ENCODE measurements around the gene SND1. TPM values are rescaled to one million over a fixed set of nuclear protein-coding genes. Genes with fewer than 3 reads are reported as not detected.
"Not testable (repeated sequence)": the region's sequence is repeated elsewhere in the genome, so short reads cannot be mapped to it uniquely, and the experiment has no call there.

SND1 gene
- total and polyA plus RNA-seq, 5 donors from 2014 or later: 84.4 to 121 (median 86.9) TPM

DNA sequence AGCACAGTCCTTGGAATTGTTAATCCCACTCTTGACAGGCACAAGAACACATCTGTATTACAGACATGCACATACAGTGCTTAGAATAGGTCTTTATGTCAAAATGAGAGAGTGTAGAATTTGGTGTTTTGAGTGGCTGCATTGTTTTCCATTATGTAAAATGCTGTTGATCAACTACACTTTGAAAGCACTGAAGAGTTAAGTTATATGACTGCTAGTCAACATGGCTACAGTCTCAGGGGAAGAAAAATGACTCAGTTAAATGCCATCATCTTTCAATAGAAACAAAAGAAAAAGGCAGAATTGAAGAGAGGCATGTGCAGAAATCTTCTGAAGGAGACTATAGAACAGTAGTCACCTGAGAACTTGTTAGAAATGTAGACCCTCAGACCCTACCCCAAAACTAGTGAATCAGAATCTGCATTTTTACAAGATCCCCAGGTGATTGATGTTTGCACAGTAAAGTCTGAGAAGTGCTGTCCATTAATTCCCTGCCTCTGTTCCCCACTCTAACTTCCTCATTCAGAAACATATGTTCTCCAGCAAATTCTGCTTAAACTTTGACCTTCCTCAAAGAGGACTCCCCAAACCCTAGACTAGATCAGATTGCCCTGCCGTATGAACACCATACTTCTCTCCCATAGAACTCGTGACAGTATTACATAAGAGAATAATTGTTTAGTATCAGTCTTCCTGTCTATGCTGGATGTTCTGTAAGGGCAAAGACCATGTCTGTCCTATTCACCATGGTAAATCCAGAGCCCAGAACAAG is 16.0 kb downstream of the SND1 start:
- Histone ChIP-seq H3K27me3 (ENCODE audit: control insufficient read depth, insufficient read depth, low read length) (no peaks in the 10 kb centered on the region), H3K27ac (ENCODE audit: insufficient read depth, low read length, poor library complexity, severe bottlenecking) (no peak overlapping the region), H3K9me3 (ENCODE audit: control insufficient read depth in 2 of 2, low read length in 2 of 2) (no peaks in the 10 kb centered on the region), H3K4me3 (ENCODE audit: low read depth, low read length) (no peak overlapping the region), H3K4me1 (ENCODE audit: control insufficient read depth, insufficient read depth, low read length, poor library complexity, severe bottlenecking) (no peaks in the 10 kb centered on the region), H3K36me3 (ENCODE audit: control insufficient read depth, insufficient read depth, low read length) (peaks cover 6% of the 10 kb centered on the region)
- Mint-ChIP-seq H3K9me3 (peaks cover 0 to 5% (median 0%) of the 10 kb centered on the region in 7 donors), H3K27ac (peak overlapping the region in 2 of 3 donors; percentile 16 to 30), H3K36me3 (peaks cover 36% of the 10 kb centered on the region), H3K27me3 (no peaks in the 10 kb centered on the region), H3K4me1 (peaks cover 24 to 62% (median 41%) of the 10 kb centered on the region in 4 donors), H3K4me3 (no peak overlapping the region)
- DNase-seq (no peak), ATAC-seq (ENCODE audit: low read depth in 2 of 2) (no peak)

DNA sequence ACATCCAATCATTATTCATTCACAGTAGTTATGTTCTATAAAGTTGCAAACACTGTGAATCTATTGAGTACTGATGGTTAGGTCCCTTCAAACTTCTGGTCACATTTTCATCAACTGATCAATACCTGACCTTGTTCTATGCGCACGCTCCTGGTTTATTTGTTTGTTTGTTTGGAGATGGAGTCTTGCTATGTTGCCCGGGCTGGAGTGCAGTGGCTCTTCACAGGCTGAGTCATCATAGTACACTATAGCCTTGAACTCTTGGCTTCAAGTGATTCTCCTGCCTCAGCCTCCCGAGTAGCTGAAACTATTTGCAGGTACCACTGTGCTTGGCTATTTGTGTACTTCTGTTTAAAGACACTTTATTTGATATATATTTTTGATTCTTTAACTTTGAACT is 19.3 kb downstream of the SND1 start:
- H3K9me3 ChIP-seq (ENCODE audit: control insufficient read depth in 2 of 2, low read length in 2 of 2): no peaks in the 10 kb centered on the region

DNA sequence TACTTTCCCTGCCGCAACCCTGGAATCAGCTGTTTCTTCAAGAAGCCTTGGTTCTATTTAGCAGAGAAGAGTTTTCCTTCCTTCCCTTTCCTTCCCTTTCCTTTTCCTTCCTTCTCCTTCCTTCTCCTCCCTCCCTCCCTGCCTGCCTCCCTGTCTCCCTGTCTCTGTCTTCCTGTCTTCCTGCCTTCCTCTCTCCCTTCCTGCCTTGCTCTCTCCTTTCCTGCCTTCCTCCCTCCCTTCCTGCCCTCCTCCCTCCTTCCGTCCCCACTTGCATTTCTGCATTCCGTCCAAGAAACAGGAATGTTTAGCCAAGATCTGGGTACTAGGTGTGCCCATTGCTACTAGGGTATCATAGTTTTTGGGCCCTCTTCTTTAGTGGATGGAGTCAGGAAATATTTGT is 21.9 kb downstream of the SND1 start:
- DNase-seq (no peak), ATAC-seq (ENCODE audit: low read depth in 2 of 2) (no peak)
- peaks cover 4 to 38% (median 22%) of the 10 kb centered on the region in 4 donors for H3K4me1 Mint-ChIP-seq
- peak overlapping the region in 1 of 3 donors; percentile 33 for H3K27ac Mint-ChIP-seq
- Histone ChIP-seq H3K4me1 (ENCODE audit: control insufficient read depth, insufficient read depth, low read length, poor library complexity, severe bottlenecking) (no peaks in the 10 kb centered on the region), H3K4me3 (ENCODE audit: low read depth, low read length) (no peak overlapping the region), H3K27ac (ENCODE audit: insufficient read depth, low read length, poor library complexity, severe bottlenecking) (no peak overlapping the region), H3K27me3 (ENCODE audit: control insufficient read depth, insufficient read depth, low read length) (no peaks in the 10 kb centered on the region), H3K9me3 (ENCODE audit: control insufficient read depth in 2 of 2, low read length in 2 of 2) (peaks cover 0 to 3% of the 10 kb centered on the region in 2 experiments), H3K36me3 (ENCODE audit: control insufficient read depth, insufficient read depth, low read length) (peaks cover 13% of the 10 kb centered on the region)
- peaks cover 60% of the 10 kb centered on the region for H3K36me3 Mint-ChIP-seq
- no peaks in the 10 kb centered on the region for H3K27me3 Mint-ChIP-seq
- H3K4me3 Mint-ChIP-seq: no peak overlapping the region
- H3K9me3 Mint-ChIP-seq: peaks cover 0 to 5% (median under 1%) of the 10 kb centered on the region in 7 donors

More for the DNA sequence above, 19.3 kb downstream of the SND1 start:
- DNase-seq (no peak), ATAC-seq (ENCODE audit: low read depth in 2 of 2) (no peak)
- no peaks in the 10 kb centered on the region for H3K27me3 ChIP-seq (ENCODE audit: control insufficient read depth, insufficient read depth, low read length)
- Mint-ChIP-seq H3K27ac (no peak overlapping the region), H3K4me1 (peaks cover 14 to 50% (median 37%) of the 10 kb centered on the region in 4 donors), H3K27me3 (no peaks in the 10 kb centered on the region), H3K9me3 (peaks cover 0 to 5% (median 0%) of the 10 kb centered on the region in 7 donors), H3K36me3 (peaks cover 48% of the 10 kb centered on the region), H3K4me3 (no peak overlapping the region)
- peaks cover 6% of the 10 kb centered on the region for H3K36me3 ChIP-seq (ENCODE audit: control insufficient read depth, insufficient read depth, low read length)
- H3K4me1 ChIP-seq (ENCODE audit: control insufficient read depth, insufficient read depth, low read length, poor library complexity, severe bottlenecking): no peaks in the 10 kb centered on the region
- H3K27ac ChIP-seq (ENCODE audit: insufficient read depth, low read length, poor library complexity, severe bottlenecking): no peak overlapping the region
- H3K4me3 ChIP-seq (ENCODE audit: low read depth, low read length): no peak overlapping the region

DNA sequence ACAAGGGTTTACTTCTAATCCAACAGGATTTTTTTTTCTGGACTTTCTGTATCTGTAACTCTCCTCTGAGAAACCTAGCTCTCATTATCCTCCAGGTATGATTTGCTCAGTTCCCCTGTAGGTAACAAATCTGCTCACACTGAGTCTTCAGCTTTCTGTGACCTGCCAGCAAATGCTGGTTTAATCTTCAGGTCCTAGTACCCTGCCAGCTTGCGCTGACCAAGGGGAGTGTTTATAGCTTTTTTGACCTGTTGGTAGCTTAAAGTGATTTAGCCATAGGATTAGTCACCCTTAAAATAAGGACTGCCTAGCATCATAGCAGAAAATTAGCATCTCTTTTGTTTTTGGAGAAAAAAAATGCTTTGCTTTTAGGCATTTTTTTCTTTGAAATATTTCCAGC is 22.4 kb downstream of the SND1 start:
- peaks cover 2 to 8% of the 10 kb centered on the region in 2 experiments for H3K9me3 ChIP-seq (ENCODE audit: control insufficient read depth in 2 of 2, low read length in 2 of 2)
- no peak overlapping the region for H3K4me3 ChIP-seq (ENCODE audit: low read depth, low read length)
- DNase-seq: no peak
- Mint-ChIP-seq H3K4me3 (no peak overlapping the region), H3K4me1 (peaks cover 3 to 34% (median 21%) of the 10 kb centered on the region in 4 donors), H3K9me3 (peaks cover 0 to 5% (median 1%) of the 10 kb centered on the region in 7 donors), H3K27me3 (no peaks in the 10 kb centered on the region), H3K27ac (no peak overlapping the region), H3K36me3 (peaks cover 60% of the 10 kb centered on the region)
- ATAC-seq (ENCODE audit: low read depth in 2 of 2): no peak
- H3K36me3 ChIP-seq (ENCODE audit: control insufficient read depth, insufficient read depth, low read length): peaks cover 17% of the 10 kb centered on the region
- H3K4me1 ChIP-seq (ENCODE audit: control insufficient read depth, insufficient read depth, low read length, poor library complexity, severe bottlenecking): no peaks in the 10 kb centered on the region
- no peak overlapping the region for H3K27ac ChIP-seq (ENCODE audit: insufficient read depth, low read length, poor library complexity, severe bottlenecking)
- no peaks in the 10 kb centered on the region for H3K27me3 ChIP-seq (ENCODE audit: control insufficient read depth, insufficient read depth, low read length)

DNA sequence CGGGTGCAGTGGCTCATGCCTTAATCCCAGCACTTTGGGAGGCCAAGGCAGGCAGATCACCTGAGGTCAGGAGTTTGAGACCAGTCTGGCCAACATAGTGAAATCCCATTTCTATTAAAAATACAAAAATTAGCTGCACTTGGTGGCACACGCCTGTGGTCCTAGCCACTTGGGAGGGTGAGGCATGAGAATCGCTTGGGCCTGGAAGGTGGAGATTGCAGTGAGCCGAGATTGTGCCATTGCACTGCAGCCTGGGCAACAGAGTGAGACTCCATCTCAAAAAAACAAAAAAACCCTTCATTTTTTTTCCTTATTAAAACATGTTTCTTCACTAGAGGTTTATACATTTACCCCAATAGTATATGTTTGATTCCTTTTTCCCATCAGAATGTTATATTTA is 22.9 kb downstream of the SND1 start:
- not testable (repeated sequence) for H3K4me3 ChIP-seq (ENCODE audit: low read depth, low read length); DNase-seq; H3K27ac ChIP-seq (ENCODE audit: insufficient read depth, low read length, poor library complexity, severe bottlenecking); H3K27me3 ChIP-seq (ENCODE audit: control insufficient read depth, insufficient read depth, low read length); H3K4me1 ChIP-seq (ENCODE audit: control insufficient read depth, insufficient read depth, low read length, poor library complexity, severe bottlenecking); ATAC-seq (ENCODE audit: low read depth in 2 of 2); H3K27ac Mint-ChIP-seq; H3K9me3 Mint-ChIP-seq; H3K4me3 Mint-ChIP-seq; H3K27me3 Mint-ChIP-seq
- Mint-ChIP-seq H3K4me1 (peaks cover 4 to 35% (median 18%) of the 10 kb centered on the region in 4 donors), H3K36me3 (peaks cover 63% of the 10 kb centered on the region)
- Histone ChIP-seq H3K36me3 (ENCODE audit: control insufficient read depth, insufficient read depth, low read length) (peaks cover 18% of the 10 kb centered on the region), H3K9me3 (ENCODE audit: control insufficient read depth in 2 of 2, low read length in 2 of 2) (peaks cover 6 to 12% of the 10 kb centered on the region in 2 experiments)

DNA sequence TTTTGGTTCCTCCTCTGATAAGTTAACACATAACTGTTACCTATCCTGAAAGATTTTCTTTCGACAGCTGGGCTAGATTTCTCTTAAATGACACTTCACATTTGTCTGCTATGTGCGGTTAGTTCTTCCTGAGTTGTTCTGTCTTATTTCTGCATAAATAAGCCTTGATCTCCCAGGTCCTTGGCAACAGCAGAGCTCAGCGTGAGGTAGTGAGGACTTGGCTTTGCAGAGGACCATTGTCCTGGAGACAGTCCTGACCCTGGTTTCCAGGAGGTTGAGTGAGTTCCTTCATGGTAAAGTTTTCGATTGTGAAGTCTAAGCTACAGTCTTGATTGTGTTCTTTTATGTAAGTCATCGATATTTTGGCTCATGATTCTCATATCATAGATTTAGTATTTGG is 23.7 kb downstream of the SND1 start:
- H3K27me3 ChIP-seq (ENCODE audit: control insufficient read depth, insufficient read depth, low read length): no peaks in the 10 kb centered on the region
- H3K4me3 Mint-ChIP-seq: no peak overlapping the region

DNA sequence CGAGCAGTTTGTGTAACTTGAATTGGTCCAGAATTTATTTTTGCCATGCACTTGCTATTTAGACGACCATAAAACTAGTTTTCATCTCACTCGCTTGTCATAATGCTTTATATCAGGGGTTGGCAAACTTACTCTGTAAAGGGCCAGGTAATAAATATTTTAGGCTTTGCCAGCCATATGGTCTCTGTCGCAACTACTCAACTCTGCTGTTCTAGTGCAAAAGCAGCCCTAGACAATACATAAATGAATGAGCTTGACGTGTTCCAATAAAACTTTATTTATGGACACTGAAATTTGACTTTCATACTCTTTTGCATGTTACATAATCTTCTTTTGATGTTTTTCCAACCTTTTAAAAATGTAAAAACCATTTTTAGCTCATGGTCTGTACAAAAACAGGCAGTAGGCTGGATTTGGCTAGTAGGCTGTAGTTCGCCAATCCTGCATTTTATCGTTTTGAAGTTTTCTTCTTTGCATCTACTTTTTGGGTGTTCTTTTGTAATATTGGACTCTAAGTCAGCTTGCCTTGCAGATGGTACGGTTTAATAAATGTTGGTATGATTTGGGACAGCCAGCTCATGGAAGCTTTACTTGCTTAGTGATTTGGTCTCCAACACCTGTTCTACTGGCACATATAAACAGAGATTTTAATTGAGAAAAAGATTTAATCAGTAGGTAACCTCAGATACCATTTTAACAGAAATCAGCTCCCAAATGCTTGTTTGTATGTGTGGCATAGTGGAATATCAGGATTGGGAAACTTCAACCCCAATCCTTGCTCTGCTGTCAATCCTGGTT is 25.6 kb downstream of the SND1 start:
- Histone ChIP-seq H3K27ac (ENCODE audit: insufficient read depth, low read length, poor library complexity, severe bottlenecking) (no peak overlapping the region), H3K9me3 (ENCODE audit: control insufficient read depth in 2 of 2, low read length in 2 of 2) (peaks cover 6 to 12% of the 10 kb centered on the region in 2 experiments), H3K4me1 (ENCODE audit: control insufficient read depth, insufficient read depth, low read length, poor library complexity, severe bottlenecking) (no peaks in the 10 kb centered on the region), H3K36me3 (ENCODE audit: control insufficient read depth, insufficient read depth, low read length) (peaks cover 19% of the 10 kb centered on the region), H3K4me3 (ENCODE audit: low read depth, low read length) (no peak overlapping the region), H3K27me3 (ENCODE audit: control insufficient read depth, insufficient read depth, low read length) (no peaks in the 10 kb centered on the region)
- Mint-ChIP-seq H3K9me3 (peaks cover 0 to 12% (median 6%) of the 10 kb centered on the region in 7 donors), H3K27ac (no peak overlapping the region), H3K4me1 (peaks cover 13 to 38% (median 19%) of the 10 kb centered on the region in 4 donors), H3K36me3 (peaks cover 66% of the 10 kb centered on the region), H3K27me3 (no peaks in the 10 kb centered on the region), H3K4me3 (no peak overlapping the region)
- DNase-seq: no peak
- ATAC-seq (ENCODE audit: low read depth in 2 of 2): no peak

More for the DNA sequence above, 23.7 kb downstream of the SND1 start:
- DNase-seq (no peak), ATAC-seq (ENCODE audit: low read depth in 2 of 2) (no peak)
- H3K4me3 ChIP-seq (ENCODE audit: low read depth, low read length): no peak overlapping the region
- Mint-ChIP-seq H3K9me3 (peaks cover 0 to 12% (median 5%) of the 10 kb centered on the region in 7 donors), H3K27ac (peak overlapping the region in 1 of 3 donors; percentile 64), H3K27me3 (no peaks in the 10 kb centered on the region), H3K4me1 (peaks cover 4 to 34% (median 19%) of the 10 kb centered on the region in 4 donors), H3K36me3 (peaks cover 69% of the 10 kb centered on the region)
- no peaks in the 10 kb centered on the region for H3K4me1 ChIP-seq (ENCODE audit: control insufficient read depth, insufficient read depth, low read length, poor library complexity, severe bottlenecking)
- peaks cover 6 to 12% of the 10 kb centered on the region in 2 experiments for H3K9me3 ChIP-seq (ENCODE audit: control insufficient read depth in 2 of 2, low read length in 2 of 2)
- no peak overlapping the region for H3K27ac ChIP-seq (ENCODE audit: insufficient read depth, low read length, poor library complexity, severe bottlenecking)
- H3K36me3 ChIP-seq (ENCODE audit: control insufficient read depth, insufficient read depth, low read length): peaks cover 18% of the 10 kb centered on the region
